RWPE2 (cell line): ENCODE results near the gene H2BK1.

Experiments used
- ATAC-seq: fragments of 200-7000 bp; cut with Tn5 transposase; 3 replicates; pipeline ENCODE4 v1.9.1; 2021; ENCODE audit warnings: low read depth
- DNase-seq: peaks from one replicate; pipeline ENCODE4 v3.0.0-alpha.2; 2020; ENCODE audit warnings: low spot score
- H3K27ac ChIP-seq: fragments of 450-650 bp; 2 replicates; pipeline ENCODE4 v1.5.1; 2017; ENCODE audit warnings: mild to moderate bottlenecking; ENCODE audit not compliant: poor library complexity, severe bottlenecking
- H3K27me3 ChIP-seq: fragments of 250-450 bp; sonication (Bioruptor Pico); 2 replicates; pipeline ENCODE4 v1.5.1; 2021; ENCODE audit warnings: mild to moderate bottlenecking, moderate library complexity; ENCODE audit not compliant: insufficient read depth, poor library complexity, severe bottlenecking
- H3K36me3 ChIP-seq: fragments of 250-450 bp; sonication (Bioruptor Pico); 2 replicates; pipeline ENCODE4 v1.5.1; 2020; ENCODE audit warnings: low read depth, mild to moderate bottlenecking, moderate library complexity
- H3K4me1 ChIP-seq: fragments of 250-450 bp; sonication (Bioruptor Pico); 2 replicates; pipeline ENCODE4 v1.5.1; 2021; ENCODE audit warnings: mild to moderate bottlenecking, moderate library complexity; ENCODE audit not compliant: insufficient read depth, poor library complexity, severe bottlenecking
- H3K4me3 ChIP-seq: fragments of 250-450 bp; sonication (Bioruptor Pico); 2 replicates; pipeline ENCODE4 v1.5.1; 2021; ENCODE audit warnings: mild to moderate bottlenecking, moderate library complexity; ENCODE audit not compliant: severe bottlenecking
- H3K9me3 ChIP-seq: fragments of 250-450 bp; sonication (Bioruptor Pico); 2 replicates; pipeline ENCODE4 v1.5.1; 2021; ENCODE audit warnings: mild to moderate bottlenecking, moderate library complexity; ENCODE audit not compliant: severe bottlenecking
- CTCF ChIP-seq: fragments of 450-650 bp; IDR thresholded peaks from one replicate; pipeline ENCODE4 v1.5.1; 2017; ENCODE audit warnings: mild to moderate bottlenecking, moderate library complexity; ENCODE audit not compliant: poor library complexity, severe bottlenecking

The H2BK1 gene

GRCh38 chr7:151179946-151180345, 30.3 kb downstream of the H2BK1 start:
- no peaks in the 10 kb centered on the region for H3K27me3 ChIP-seq
- H3K9me3 ChIP-seq = no peaks in the 10 kb centered on the region
- no peak overlapping the region for H3K27ac ChIP-seq
- no peak for TF ChIP-seq CTCF
- no peak overlapping the region for H3K4me3 ChIP-seq
- H3K36me3 ChIP-seq = no peaks in the 10 kb centered on the region
- ATAC-seq = no peak
- H3K4me1 ChIP-seq = no peaks in the 10 kb centered on the region
- DNase-seq = no peak

DNA sequence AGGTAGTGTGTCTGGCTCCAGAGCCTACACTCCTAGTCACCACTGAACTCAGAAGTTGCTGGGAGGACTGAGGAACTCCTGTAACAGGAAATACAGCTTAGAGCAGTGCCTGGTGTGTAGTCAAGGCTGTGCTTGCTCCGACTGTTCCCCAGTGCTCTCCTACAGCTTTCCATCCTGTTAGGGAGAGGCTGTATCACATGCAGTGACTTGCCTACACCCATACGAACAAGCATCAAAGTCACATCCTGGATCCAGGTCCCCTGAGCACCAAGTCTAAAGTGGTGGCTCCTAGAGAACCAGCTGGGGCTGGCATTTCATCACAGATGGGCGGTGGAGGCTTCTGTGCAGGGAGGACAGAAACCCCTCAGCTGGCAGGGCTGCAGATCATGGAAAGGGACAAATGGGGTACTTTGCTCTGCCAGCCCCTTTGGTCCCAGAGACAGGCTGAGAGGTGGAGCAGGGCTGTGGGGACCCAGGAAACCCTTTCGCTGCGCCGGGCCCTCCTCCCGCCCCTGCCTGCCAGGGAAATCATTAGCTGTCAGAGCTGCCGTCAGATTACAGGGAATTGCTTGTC, 30.9 kb downstream of the H2BK1 start:
- Histone ChIP-seq H3K9me3 (no peaks in the 10 kb centered on the region), H3K4me1 (no peaks in the 10 kb centered on the region), H3K4me3 (no peak overlapping the region), H3K27me3 (peaks cover 1% of the 10 kb centered on the region), H3K27ac (no peak overlapping the region), H3K36me3 (no peaks in the 10 kb centered on the region)
- no peak for ATAC-seq
- no peak for DNase-seq
- TF ChIP-seq CTCF = no peak

DNA sequence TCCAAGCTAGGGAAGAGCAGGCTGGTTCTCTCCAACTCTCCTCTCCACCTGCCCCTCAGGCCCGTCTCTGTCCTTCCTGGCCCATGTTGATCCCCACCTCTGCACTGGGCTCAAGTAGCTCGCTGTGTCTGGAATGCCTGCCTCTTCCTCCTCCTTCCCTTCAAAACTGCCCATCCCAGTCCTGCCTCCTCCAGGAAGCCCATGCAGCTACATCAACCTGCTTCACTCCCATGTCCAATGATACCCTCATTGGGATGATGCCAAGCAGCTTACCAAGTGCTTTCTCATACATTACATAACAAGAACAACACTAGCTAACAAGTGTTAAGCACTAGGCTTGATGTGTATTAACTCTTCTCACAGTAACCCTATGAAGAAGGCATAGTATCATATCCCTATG, 31.5 kb downstream of the H2BK1 start:
- no peak for DNase-seq
- Histone ChIP-seq H3K4me1 (no peaks in the 10 kb centered on the region), H3K27ac (no peak overlapping the region), H3K9me3 (no peaks in the 10 kb centered on the region), H3K27me3 (peaks cover 5% of the 10 kb centered on the region), H3K4me3 (no peak overlapping the region), H3K36me3 (no peaks in the 10 kb centered on the region)
- no peak for ATAC-seq
- no peak for TF ChIP-seq CTCF

DNA sequence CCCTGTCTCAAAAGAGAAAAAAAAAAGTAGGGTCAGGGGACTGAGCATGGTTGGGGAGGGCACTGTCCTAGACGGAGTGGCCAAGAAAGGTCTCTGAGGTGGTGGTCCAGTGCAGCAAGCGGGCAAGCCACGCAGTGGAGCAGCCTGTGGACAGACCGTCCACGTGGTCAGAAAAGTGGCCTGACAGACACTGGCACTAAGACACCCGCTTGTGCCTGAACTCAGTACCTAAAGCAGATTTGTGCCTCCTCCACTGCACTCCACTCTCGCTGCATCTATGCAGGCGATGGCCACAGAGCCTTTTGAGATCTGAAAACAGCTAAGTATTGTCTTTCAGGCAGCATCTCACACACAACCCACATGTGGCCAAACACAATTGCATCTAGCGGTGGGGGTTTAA, 32.1 kb downstream of the H2BK1 start:
- TF ChIP-seq CTCF = no peak
- H3K27ac ChIP-seq = no peak overlapping the region
- no peaks in the 10 kb centered on the region for H3K36me3 ChIP-seq
- no peaks in the 10 kb centered on the region for H3K9me3 ChIP-seq
- H3K4me3 ChIP-seq = no peak overlapping the region
- no peaks in the 10 kb centered on the region for H3K4me1 ChIP-seq
- no peak for DNase-seq
- peaks cover 11% of the 10 kb centered on the region for H3K27me3 ChIP-seq
- no peak for ATAC-seq

GRCh38 chr7:151177310-151177709, 33.0 kb downstream of the H2BK1 start:
- no peaks in the 10 kb centered on the region for H3K4me1 ChIP-seq
- H3K4me3 ChIP-seq = no peak overlapping the region
- H3K9me3 ChIP-seq = no peaks in the 10 kb centered on the region
- H3K27me3 ChIP-seq = peaks cover 17% of the 10 kb centered on the region
- H3K36me3 ChIP-seq = no peaks in the 10 kb centered on the region
- H3K27ac ChIP-seq = no peak overlapping the region
- no peak for TF ChIP-seq CTCF
- ATAC-seq (no peak), DNase-seq (no peak)
